ENCODE measurements around the gene CTTNBP2. TPM values are rescaled to one million over a fixed set of nuclear protein-coding genes. Genes with fewer than 3 reads are reported as not detected.

CTTNBP2 gene
- total and polyA plus RNA-seq, 10 of the 15 experiments (the other 5 are each of a cell fraction or from before 2014, with no cell fraction given), result 0.04 to 0.43 TPM; not detected in 8

GRCh38 chr7:117706210-117706609 is 167.0 kb downstream of the CTTNBP2 start (continued):
- TF ChIP-seq, protein P1, sequence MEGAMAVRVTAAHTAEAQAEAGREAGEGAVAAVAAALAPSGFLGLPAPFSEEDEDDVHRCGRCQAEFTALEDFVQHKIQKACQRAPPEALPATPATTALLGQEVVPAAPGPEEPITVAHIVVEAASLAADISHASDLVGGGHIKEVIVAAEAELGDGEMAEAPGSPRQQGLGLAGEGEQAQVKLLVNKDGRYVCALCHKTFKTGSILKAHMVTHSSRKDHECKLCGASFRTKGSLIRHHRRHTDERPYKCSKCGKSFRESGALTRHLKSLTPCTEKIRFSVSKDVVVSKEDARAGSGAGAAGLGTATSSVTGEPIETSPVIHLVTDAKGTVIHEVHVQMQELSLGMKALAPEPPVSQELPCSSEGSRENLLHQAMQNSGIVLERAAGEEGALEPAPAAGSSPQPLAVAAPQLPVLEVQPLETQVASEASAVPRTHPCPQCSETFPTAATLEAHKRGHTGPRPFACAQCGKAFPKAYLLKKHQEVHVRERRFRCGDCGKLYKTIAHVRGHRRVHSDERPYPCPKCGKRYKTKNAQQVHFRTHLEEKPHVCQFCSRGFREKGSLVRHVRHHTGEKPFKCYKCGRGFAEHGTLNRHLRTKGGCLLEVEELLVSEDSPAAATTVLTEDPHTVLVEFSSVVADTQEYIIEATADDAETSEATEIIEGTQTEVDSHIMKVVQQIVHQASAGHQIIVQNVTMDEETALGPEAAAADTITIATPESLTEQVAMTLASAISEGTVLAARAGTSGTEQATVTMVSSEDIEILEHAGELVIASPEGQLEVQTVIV (IDR thresholded peaks at IDR 0.05; ENCODE audit: borderline replicate concordance, partially characterized antibody), result no peak
- no peak for TF ChIP-seq ESRRA (IDR thresholded peaks at IDR 0.05; ENCODE audit: low read length)

GRCh38 chr7:117705630-117706029 is 167.6 kb downstream of the CTTNBP2 start:
- Histone ChIP-seq H3K27me3 (replicated peaks in 1 of 2; ENCODE audit: control insufficient read depth in 2 of 2, insufficient read depth in 2 of 2, low read length in 1 of 2) (no peaks in the 10 kb centered on the region), H3K4me3 (no peak overlapping the region), H3K36me3 (ENCODE audit: control insufficient read depth in 2 of 2, insufficient read depth in 2 of 2, low read length in 1 of 2) (no peaks in the 10 kb centered on the region), H3K9me3 (replicated peaks; ENCODE audit: control insufficient read depth, insufficient read depth, low read length) (no peaks in the 10 kb centered on the region), H2AFZ (ENCODE audit: control insufficient read depth, low read depth, low read length) (no peak overlapping the region), H3K79me2 (ENCODE audit: control insufficient read depth, insufficient read depth, low read length) (no peaks in the 10 kb centered on the region), H3K4me1 (ENCODE audit: control insufficient read depth, insufficient read depth, low read length) (no peaks in the 10 kb centered on the region), H3K4me2 (ENCODE audit: control insufficient read depth, insufficient read depth) (no peak overlapping the region), H4K20me1 (ENCODE audit: control insufficient read depth, insufficient read depth) (no peaks in the 10 kb centered on the region), H3K9ac (ENCODE audit: control insufficient read depth, insufficient read depth, low read length) (no peak overlapping the region), H3K27ac (ENCODE audit: control insufficient read depth, insufficient read depth) (no peak overlapping the region)
- ChIA-PET CTCF (interaction anchor here (2.6 kb wide), 1 partner anchor 10 kb away, joined by 9 read pairs; no protein-coding TSS in a partner anchor), RAD21 (ENCODE audit: unreplicated experiment) (no interaction called here), SMC1A (ENCODE audit: uncharacterized antibody, unreplicated experiment) (no interaction called here), POLR2A (no interaction called here)
- no TSS peak for BruUV-seq (replicated peaks)
- in situ Hi-C loops (cut with MboI), result no loop called here
- intact Hi-C loops (cut with micrococcal nuclease; ENCODE audit: unreplicated experiment), result no loop called here
- WGBS (ENCODE audit: insufficient coverage, insufficient replicate concordance, low lambda C conversion rate, missing lambda C conversion rate), result 52% methylated on average over 4 of the region's 4 CpGs
- DNase-seq (ENCODE audit: low read depth, low spot score) (no peak), ATAC-seq (no peak), FAIRE-seq (no peak)
- TF ChIP-seq, protein P2, sequence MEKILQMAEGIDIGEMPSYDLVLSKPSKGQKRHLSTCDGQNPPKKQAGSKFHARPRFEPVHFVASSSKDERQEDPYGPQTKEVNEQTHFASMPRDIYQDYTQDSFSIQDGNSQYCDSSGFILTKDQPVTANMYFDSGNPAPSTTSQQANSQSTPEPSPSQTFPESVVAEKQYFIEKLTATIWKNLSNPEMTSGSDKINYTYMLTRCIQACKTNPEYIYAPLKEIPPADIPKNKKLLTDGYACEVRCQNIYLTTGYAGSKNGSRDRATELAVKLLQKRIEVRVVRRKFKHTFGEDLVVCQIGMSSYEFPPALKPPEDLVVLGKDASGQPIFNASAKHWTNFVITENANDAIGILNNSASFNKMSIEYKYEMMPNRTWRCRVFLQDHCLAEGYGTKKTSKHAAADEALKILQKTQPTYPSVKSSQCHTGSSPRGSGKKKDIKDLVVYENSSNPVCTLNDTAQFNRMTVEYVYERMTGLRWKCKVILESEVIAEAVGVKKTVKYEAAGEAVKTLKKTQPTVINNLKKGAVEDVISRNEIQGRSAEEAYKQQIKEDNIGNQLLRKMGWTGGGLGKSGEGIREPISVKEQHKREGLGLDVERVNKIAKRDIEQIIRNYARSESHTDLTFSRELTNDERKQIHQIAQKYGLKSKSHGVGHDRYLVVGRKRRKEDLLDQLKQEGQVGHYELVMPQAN (conservative IDR thresholded peaks at IDR 0.05), result no peak
